Stimulated activated CD4-positive, alpha-beta T cell treated with anti-CD3 and anti-CD28 coated beads, Interleukin-1b, Interleukin-23, amount 100 ng/mL, for 48 hours (primary cell): Measurements from ENCODE around the gene SEMA3C.

Experiments used
- DNase-seq: peaks from one replicate; pipeline ENCODE4 v3.0.0-alpha.2; 2020

Gene SEMA3C

DNA sequence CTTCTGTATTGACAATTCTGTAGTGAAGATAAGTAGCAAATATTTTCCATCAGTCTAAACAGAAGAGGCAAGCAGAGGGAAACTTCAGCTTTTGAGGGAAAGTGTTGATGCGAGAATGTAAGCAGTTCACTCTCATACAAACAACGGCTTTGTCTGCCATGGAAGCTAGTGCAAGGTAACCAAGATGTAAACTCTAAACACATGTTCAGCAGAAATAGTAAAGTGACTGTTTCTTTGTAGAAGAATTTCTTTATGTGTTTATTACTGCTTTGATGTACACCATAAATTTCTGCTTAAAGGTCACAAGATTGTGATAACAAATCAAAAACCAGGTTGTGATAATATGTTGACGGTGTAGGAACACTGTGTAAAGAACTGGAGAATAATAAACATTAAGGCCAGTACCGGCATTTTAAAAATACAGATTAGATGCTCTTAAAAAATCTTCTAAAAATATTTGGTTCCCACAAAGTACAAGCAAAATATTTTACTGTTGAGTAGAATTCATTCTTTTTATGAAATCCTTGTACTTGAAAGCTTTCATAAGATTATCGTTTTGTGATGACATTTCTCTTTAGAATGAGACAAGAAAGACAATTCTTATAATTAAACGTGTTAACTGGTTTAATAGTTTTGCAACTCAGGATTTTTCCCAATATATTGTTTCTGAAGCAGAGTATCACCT, 34.2 kb downstream of the SEMA3C start:
- no peak for DNase-seq

GRCh38 chr7:80883154-80884025, 35.5 kb downstream of the SEMA3C start:
- DNase-seq: no peak

DNA sequence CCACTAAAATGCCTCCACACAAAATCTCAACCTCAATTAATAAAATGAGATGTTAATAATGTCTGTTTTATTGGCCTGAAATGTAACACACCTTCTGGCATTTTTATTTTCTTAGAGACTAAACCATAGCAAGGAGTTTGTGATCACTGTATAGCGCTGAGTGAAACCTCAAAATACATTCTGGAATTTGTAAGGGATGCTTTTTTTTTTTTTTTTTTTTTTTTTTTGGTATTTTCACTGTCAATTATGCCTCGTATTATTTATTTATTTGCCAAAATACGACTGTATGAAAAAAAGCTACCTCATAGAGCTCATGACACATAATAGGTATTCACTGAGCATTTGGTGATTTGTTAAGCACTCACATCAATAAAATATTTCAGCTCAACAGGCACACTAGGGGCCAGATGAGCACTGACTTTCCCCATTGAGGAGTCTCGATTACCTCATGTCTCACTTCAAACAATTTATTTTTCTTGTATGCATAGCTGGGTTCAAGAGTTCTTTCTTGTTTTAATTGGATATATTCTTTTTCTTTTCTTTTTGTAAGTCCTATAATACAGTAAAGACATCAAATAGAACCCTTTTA, 36.5 kb downstream of the SEMA3C start:
- DNase-seq: no peak

- no peak for DNase-seq
These were observed 37.4 kb downstream of the SEMA3C start for GRCh38 chr7:80881351-80881900.

DNA sequence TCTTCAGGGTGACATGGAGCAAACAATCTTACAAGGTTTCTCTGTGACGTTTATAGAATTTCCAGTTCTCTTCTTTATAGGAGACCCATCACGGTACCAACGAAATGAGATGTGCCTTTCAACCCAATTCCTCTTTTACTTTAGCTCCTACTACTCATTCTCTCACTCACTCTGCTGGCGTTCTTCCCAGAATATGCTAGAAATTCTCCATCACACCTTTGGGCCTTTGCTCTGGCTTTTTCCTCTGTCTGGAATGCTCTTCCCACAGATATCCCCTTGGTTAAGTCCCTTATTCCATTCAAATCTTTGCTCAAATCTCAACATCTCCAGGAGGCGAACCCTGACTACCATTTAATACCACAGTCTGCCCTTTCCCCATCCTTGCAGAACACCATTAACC, 39.0 kb downstream of the SEMA3C start:
- DNase-seq: no peak

DNA sequence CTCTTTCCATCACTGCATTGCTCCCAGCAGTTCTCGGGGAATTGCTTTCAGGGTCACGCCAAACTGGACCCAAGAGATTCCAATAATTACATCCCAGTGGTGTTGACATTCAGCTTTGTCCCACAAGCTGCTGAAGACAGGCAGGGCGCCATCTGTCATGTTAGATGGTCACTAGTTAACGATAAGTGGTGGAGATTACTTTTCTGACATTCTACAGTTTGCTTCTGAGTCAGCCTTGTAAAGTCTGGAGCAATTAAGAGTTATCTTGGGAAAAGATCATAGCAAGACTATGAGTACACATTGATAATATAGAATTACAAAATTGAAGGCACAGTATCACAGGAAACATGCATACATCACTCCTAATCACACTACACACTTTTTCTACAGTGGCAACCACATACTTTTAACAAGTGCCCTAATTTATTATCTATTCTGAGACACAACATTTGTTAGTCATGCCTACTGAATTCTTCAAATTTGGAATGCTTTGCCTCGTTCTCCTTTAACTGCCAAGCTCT, 41.9 kb downstream of the SEMA3C start:
- no peak for DNase-seq

DNA sequence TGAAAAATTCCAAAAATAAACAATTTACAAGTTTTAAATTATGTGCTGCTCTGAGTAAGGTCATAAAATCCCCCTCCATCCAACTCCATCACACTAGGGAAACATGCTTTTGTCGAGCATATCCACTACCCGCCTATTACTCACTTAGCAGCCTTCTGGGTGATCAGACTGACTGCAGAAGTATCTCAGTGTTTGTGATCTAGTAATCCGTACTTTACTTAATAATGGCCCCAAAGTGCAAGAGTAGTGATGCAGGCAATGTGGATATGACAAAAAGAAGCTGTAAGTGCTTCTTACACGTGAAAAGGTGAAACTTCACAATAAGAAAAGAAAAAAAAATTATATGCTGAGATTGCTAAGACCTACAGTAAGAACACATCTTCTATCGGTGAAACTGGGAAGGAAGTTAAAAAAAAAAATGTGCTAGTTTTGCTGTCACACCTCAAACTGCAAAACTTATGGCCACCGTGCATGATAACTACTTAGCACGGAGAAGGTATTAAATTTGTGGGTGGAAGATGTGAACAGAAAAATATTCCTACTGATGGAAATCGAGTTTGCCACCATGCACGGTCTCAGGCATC, 43.2 kb downstream of the SEMA3C start:
- no peak for DNase-seq

GRCh38 chr7:80873140-80873539, 45.7 kb downstream of the SEMA3C start:
- no peak for DNase-seq

DNA sequence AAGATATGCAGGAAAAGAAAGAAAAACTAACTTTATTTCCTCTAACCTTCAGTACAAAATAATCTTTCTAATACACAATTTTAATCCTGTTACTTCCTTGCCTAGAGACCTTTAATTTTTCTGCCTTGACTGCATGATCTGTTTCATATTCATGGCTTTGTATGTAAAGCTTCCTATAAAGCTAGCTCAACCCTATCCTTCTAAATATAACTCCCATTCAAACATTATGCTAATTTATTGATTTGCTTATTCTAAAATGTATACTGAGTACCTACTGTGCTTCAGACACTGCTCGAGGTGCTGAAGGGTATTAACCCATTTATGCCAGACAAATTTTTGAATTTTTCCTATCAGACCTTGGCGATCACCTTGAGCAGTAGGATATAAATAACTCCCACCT, 47.6 kb downstream of the SEMA3C start:
- no peak for DNase-seq

DNA sequence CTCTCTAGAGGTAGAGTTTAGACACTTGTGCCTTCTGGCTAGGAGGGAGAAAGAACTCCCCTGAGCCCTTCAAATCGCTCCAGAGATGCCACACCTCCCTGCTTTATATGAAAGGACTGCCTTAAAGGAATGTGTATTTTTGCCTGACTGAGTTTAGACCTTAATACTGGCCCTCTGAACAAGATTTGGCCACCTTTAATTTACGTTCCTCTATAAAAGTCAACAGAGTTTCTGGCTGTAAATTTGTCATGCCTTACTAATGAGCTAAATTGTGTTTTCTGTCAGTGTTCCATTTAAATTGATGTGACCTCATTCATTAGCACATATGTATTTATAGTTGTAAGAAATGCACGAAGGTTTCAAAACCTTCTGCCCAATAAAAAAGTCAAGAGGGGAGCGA, 48.0 kb downstream of the SEMA3C start:
- no peak for DNase-seq

DNA sequence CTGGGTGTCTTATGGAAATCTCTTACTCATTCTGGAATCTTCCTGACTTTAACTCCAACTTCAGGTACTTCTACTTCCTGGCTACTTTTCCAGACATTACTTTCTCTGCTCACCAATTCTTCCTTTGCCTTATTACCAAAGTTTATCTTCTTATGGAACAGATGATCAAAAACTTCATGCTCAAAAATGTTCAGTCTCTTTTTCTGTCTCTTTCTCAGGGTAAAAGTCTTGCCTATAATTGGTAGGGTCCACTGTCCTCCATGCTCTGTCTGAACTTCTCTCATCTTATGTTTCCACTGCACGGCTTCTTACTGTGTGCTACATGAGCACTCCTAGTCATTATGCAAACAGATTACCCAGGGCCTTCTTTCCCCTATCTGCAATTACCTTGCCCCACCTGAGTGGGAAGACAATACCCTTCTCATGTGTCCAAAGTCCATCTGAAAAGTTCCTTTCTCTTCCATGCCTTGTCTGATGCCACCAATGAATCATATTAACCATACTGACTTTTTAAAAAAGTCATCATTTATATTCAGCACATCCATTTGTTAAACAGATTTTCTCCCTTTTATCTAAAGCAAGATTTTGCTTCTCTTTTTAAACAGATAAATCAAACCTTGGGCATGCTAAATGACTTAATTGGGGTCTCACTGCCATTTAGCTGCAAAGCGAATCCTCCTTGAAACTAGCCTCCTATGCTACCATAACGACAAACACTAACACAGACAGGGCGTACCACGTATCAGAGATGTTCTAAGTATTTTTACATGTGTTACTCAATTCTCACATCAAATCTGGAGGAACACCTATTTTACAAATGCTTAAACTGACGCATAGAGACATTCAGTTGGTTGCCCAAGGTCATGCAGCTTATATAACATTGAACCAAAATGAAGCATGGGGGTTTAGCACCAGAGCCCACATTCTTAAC, 48.8 kb downstream of the SEMA3C start:
- no peak for DNase-seq

DNA sequence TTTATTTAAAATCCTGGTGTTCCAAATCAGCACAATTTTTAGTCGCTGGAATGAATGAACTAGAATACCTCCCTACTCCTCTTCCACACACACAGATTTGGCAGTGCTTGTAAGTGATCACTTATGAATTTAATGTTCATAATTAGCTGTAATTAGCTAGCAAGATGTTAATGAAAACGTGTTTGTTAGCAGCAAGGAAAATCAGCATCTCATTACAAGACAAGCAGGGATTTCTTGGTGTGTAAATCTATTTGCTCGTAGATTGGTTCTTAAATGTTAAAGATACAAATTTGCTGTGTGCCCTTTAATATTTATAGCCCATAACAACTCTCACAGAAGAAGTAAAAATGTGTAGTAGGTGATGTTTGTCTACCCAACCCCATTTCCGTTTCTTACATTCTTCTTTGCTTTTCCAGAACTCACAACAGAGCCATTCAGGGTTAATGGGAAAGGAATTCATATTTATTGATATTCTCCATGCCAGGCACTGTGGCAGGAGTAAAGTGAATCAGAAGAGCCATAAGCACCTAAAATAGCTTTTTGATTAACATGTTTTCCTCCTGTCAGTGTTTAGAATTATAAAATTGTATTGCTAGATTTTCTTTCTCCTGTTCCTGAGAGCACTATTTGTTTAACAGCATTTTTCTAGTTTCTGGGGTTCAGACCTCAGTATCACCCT, 49.6 kb downstream of the SEMA3C start:
- DNase-seq: no peak

- DNase-seq: no peak
These were observed 50.3 kb downstream of the SEMA3C start for GRCh38 chr7:80868566-80868965.

- no peak for DNase-seq
These were observed 58.3 kb downstream of the SEMA3C start for GRCh38 chr7:80860554-80860953.

DNA sequence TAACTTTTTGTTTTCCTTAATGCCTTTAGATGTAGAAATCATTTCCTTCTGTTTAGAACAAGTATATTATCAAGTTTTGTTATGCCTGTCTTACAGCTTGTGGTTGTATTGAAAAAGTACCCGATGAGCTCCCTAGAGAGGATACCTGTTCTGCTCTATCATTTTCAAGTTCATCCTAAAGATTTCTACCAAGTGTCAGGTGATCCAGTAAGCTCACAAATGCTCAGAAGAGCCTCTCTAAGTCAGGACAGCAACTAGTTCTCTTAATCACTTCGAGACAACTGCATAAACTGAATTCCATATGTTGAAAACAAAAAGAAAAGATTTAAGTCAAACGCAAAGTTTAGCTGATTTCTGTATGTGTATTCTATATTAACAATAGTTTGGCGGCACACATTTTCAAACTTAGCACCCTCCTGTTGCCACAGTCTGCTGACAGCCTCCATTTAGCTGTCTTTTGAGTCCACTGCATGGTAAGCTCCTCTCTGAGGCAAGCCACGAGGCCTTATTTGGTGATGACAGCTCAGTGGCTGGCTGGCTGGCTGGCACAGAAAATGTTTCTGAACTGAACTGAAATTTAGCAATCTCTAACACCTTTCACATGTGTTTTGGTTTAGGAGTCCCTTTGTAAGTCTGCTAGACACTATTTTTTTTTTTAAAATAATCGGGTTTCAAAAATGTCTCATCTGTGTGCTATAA, 59.4 kb downstream of the SEMA3C start:
- DNase-seq: no peak

DNA sequence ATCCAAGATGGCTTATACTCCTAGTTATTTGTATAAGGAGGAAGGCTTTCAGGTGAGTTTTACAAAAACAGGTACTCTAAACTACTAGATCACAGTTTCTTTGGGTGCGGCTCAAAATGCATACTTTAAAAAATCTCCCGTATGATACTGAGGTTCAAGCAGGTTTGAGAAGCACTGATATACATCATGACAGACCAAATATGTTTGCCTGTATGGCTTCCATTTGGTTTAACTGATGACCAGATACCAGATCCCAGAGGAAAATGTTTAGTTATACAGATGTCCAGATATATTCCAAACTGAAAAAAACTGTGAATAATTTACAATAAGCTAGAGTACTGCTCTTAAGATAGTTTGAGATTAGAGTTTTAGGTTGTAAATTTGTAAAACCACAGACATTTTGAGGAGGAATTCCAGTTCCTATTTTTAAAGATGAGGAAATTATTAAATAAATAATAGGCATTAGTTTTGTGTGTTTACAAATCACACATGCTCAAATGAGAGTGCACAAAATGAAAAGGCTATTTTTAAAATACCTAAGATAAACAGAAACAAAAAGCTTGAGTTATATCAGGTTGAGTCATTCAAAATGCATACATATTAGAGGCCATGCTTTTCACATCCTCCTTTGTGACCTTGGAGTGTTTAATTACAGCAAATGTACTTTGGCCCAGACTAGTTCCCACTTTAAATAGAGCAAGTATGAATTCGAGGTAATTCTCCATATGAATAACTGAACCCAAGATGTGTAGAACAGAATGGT, 60.5 kb downstream of the SEMA3C start:
- no peak for DNase-seq

- DNase-seq: no peak
These were observed 62.1 kb downstream of the SEMA3C start for GRCh38 chr7:80856769-80857168.

DNA sequence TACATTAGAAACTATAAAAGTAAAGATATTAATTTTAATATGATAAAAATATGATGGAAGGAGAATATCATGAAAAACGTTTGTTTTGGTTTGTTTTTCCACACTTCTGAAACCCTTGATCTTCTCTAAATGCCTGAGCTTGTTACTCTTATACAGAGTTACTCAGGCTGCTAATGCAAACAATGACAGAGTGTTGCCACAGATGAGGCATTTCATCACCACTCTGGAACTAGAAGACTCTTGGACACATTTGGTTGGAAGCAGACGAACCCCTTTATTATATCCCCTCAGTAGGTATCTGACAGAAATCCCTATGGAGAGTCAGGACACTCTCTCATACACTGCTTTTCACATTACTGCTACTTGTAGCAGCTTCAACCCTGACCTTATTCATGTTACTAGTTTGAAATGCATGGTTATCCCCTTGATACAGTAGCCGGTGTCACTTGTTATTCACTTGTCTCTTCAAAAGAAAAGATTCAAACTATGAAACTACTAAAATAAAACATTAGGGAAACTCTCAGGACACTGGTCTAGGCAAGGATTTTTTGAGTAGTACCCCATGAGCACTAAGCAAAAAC, 66.9 kb downstream of the SEMA3C start:
- DNase-seq: no peak

DNA sequence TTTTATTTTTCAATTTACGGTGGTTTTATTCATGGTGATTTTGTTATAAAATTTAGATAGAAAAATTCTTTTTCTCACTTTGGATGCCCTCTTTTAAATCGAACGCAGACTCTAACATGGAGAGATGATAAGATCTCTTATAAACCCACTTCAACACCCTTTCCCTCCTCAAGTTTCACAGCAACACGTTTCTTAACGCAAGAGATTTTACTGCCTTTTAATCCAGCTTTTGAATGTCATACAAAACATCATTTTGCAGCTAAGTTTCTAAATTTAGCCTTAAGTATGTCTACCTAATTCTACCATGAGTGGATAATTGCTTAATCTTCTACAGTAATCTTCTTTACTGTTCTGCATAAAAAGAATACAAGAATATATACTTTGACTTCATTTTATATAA, 70.0 kb downstream of the SEMA3C start:
- no peak for DNase-seq

- DNase-seq: no peak
These were observed 71.0 kb downstream of the SEMA3C start for GRCh38 chr7:80847895-80848294.
